NCI-H460 (cell line): ENCODE data around the gene CADPS2. TPM values are rescaled to one million over a fixed set of nuclear protein-coding genes. Genes with fewer than 3 reads are reported as not detected.

Source experiments
- DNase-seq: peaks from one replicate; pipeline ENCODE4 v3.0.0-alpha.2; 2016; ENCODE audit warnings: low read depth; ENCODE audit errors: extremely low read depth
- total RNA-seq: library from RNA; depleted of rRNA; stranded (reverse); fragments of >200 nt; shearing (Covaris generic); gene quantifications from 2 replicates; pipeline ENCODE4 v1.2.3, GENCODE V29; 2014

Gene CADPS2
- total RNA-seq, 1 experiment from 2014 or later = 18.0 TPM

DNA sequence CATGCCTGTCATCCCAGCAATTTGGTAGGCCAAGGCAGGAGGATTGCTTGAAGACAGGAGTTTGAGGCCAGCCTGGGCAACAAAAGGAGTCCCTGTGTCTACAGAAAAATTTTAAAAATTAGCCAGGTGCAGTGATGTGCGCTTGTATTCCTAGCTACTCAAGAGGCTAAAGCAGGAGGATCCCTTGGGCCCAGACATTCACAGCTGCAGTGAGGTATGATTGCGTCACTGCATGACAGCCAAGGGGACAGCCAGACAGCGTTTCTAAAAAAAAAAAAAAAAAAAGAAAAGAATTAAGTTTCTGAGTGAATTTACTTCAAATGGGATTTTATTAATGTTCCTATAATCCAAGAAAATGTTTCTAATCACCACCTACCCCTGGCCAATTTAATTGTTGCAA is 96.1 kb downstream of the CADPS2 start:
- DNase-seq = no peak

DNA sequence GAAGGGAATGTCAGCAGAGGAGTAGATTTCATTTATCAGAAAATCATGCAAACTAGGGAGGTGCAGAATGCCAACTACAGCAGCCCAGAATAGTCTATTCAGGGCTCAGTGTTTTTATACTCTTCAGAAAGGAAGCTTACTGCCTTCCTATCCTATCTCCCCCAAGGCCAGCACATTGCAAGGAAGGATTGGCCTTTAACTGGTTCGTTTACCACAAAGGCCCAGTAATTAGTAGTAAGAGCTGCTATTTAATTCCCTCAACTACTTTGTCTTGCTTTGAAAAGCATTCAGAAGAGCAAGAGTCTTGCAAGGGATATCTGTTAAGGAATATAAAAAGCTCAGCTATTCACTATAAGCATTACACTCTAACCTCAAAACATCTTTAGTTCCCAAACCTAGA is 97.1 kb downstream of the CADPS2 start:
- DNase-seq = no peak

DNA sequence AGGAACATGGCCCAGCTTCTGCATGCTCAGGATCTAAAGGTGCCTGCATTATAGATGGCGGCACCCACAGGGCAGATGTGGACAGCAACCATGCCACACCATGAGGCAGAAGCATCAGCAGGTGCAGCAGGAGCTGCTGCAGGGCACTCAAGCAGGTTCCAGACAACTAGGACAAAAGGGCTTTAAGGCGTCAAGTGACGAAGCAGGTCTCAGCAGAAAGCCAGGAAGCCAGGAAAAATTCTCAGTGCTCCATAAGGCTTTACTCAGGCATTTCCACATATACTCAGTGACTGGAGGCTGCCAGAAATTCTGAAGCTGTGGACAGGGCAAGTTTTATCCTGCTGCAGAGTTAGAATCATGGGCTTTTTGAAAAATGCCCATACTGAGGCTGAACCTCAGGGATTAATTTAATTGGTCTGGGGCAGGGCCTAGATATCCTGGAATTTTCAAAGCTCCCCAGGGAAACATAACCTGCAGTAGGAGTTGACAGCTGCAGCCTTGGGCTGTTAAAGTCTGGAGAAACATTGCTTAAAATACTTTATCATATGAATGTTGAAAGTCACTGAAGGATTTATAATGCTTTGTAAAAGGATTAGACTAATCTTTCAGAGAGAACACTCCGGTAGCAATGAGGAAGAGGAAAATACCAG is 115.4 kb downstream of the CADPS2 start:
- DNase-seq = no peak

DNA sequence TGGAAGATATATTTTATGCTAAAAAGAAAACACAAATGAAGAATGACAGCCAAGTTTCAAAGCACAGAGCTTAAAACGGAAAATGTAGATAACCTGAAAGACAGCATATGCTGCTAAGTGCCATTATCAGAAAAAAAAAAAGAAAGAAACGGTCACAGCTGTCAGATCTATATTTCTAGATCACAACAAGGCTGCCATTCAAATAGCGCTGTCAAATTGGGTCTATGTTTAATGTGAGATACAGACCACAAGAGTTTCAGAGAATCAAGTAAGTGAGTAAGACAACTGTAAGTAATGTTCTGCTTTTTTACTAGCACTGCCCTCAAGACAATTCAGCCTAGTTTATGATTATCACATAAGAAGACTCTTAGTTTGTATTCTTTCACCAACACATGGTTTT is 117.4 kb downstream of the CADPS2 start:
- DNase-seq = no peak

DNA sequence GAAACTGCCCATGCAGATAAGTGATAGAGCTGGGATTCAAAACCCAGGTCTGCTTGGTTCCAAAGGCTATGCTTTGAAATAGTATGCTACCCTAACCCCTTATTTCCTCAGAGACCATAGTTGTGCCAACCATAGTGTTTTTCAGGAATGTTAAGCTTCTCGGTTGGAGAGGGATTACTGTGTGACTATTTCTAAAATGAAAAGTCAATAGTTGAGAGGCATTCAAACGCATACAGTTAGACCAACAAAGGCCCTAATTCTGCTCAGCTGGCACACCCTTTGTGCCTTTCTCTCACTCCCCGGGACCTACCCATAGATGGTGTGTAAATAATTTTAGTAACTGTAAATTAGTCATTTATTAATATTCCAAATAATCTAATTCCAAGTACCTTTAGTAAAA is 118.9 kb downstream of the CADPS2 start:
- DNase-seq = no peak

DNA sequence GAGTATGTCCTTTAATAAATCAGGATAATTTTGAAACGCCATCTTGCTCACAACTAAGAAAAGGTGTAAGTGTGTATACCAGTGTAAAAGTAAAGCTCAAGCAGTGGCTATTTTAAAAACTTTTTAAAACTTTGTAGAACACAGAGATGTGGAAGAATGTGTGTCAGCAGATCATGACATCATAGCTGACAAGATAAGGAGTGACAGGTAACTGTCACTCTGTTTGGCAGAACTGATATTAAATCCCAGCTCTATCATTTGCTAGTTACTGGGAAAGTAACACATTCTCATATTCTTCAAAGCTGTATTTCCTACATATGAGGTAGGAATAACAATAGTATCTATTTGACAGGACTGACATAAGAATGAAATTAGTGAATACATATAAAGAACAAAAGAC is 119.7 kb downstream of the CADPS2 start:
- no peak for DNase-seq

DNA sequence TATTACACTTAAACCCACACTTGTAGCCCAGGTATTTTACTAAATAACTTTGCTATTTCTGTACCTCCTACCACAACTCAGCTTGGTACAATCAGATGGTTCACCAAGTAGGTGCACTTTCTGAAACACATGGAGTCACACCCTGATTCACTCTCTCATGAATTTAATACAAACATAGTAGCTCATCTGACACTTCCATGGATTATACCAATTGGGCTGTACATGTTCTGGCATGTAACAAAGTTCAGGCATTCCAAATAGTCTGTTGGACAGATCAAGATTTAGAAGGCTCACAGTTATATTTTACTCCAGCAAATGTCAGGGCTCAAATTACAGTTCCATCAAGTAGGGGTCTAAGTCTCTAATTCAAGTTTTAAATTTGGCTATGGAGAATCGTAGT is 121.4 kb downstream of the CADPS2 start:
- no peak for DNase-seq

DNA sequence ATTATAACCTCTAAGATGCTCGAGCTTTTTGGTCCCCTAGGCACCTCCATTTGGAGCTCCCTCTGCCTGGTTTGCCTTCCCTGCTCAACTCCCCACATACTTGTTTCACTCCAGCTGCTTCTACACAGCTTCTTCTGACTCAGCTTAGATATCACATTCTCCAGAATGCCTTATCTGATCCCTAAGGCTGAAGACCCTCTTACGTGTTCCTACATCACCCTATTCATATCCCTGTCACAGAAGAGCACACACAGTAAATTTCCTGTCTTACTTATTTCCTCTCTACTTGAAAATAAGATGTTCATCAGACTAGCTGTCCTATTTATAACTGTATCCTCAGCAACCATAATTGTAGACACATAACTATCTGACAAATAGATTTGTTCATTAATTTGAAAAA is 122.2 kb downstream of the CADPS2 start:
- DNase-seq = no peak

DNA sequence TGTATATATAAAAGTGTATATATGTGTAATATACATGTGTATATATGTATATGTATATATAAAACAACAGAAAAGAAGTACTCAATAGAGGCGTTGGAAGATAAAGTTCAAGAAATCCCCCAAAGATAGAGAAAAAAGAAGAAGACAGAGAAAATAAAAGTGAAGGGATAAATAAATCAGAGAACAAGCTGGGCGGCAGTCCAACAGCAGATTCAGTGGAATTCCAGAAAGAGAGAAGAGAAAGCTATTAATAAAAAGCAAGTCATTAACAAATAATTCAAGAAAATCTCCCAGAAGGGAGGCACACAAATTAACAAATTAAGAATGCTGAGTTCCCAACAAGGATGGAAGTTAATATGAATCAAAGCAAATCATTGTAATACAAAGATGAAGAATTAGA is 124.2 kb downstream of the CADPS2 start:
- no peak for DNase-seq

DNA sequence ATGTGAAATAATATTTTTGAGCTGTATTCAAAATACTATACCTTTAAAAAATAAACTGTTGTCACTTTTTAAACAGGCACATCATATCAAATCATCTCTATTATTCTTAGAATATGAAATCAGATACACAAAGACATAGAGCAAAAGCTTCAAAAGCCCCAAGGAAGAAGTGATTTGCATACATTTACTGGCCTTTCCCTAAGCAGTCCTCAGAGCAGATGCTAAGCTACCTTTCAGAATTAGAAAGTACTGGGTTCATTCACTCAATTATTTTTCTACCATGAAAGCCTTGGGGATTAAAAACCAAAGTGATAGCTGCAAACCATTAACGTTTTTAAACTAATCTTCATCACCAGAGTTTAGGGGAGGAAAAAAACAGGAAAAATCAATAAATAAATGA is 127.8 kb downstream of the CADPS2 start:
- no peak for DNase-seq

DNA sequence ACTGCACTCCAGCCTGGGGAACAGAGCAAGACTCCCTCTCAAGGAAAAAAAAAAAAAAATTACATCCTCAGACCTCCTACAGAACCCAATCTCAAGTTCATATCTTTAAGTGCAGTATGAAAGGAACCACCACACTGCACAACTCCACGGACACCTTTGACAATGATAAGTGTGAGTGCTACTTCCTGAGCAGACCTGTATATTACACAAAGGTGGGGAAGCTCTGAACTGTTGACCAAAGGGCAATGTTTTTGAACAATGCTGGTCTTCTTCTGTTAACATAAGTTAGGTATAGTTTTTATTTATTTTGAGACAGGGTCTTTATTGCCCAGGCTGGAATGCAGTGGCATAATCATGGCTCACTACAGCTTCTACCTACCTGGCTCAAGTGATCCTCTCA is 129.4 kb downstream of the CADPS2 start:
- no peak for DNase-seq

DNA sequence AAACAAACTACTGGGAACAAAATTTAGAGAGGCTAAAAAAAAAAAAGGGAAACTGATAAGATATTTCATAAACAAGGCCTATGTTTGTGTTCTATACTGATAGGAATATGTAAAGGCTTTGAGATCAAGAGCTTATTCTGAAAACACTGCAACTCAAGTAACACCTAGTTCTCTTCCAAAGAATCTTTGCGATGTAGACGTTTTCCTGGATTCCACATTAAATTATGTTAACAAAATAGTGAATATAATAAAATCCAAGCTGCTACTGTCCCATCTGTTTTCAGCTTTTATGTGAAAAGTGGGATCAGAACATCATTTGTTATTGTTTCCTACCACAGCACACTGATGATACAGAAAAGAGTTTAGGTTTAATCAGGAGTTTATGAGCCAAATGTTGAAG is 130.6 kb downstream of the CADPS2 start:
- no peak for DNase-seq

DNA sequence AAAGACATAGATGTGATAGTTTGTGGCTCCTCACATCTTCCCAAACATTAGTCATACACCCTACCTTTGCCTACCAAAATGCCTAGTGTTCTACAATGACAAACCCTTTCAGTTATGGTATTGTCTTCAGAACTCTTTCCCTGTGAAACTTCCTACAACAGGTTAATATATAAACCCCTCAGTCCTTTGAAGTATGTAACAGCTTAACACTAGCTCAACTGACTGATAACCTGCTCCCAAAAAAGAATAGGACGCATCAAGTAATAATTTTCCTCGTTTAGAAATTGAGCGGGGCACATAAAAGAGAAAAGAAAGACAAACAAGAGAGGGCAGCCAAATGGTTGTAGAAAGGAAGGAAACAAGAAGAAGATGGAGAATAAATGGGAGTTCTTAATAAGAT is 133.7 kb downstream of the CADPS2 start:
- no peak for DNase-seq

DNA sequence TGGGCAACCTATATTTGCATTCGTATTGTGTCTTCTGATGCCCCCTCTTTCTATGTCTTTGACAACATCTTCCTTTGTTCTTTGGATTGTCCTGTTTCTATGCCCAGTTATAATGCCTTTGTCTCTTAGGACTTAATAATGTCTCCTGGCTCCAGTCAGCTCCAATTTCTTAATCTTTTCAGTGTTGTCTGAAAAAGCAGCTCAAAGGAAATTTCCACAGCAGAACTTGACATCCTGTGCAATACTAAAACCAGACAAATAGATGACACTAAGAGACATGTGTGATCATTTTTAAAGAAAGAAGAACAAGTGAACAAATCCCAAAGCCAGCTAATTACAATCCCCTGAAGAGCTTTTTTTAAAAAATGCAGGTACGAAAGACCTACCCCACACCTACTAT is 135.9 kb downstream of the CADPS2 start:
- no peak for DNase-seq

DNA sequence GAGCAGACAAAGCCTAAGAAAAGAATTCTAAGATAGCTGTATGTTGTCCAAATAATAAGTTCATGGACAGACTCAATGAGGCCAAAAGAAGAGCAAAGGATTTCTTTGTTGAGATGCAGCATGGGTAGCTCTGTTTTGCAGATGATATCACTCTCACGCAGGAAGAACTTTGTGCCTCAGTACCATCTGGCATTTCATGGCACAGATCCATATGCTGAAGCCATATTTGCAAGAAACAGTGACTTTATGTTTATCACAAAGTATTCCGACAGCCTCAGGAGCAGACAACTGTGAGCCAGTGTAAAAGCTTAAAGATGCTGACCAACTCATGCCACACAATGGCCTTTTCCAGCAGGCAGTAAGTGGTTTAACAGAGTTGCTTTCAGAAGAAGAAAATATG is 138.1 kb downstream of the CADPS2 start:
- no peak for DNase-seq

DNA sequence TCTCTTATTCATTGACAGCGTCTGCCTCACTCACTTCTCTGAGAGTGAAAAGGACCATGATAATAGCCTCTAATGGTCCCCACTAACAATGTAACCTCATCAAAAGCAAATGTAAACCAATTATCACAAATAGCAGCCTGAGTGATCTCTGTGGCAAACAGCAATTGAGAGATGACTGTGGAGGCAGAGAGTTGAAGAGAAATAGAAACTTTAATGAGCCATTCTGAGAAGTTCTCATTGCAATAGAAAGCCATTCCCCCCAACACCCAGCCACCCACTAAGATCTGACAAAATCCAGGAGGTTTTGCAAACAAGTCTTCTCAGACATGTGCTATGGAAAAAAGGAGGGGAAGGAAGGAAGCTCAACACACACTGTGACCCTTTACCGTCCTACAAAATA is 139.3 kb downstream of the CADPS2 start:
- DNase-seq = no peak

DNA sequence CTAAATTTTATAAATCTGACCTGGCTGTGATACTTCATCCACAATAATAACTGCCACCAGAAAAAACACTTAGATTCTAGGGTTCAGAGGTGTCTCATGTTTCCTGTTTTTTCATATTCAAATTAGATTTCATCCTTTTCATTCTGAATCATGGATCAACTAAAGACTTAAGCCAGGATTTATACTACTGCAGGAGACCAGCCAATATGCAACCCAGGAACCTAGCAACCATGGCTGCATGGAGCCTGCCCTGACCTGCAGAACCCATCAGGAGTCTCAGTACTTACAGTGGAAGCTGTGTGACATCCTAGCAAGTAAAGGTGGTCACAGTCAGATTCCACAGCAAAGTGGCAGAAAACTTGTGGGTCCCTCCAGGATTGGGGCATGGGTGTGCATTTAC is 143.0 kb downstream of the CADPS2 start:
- DNase-seq = no peak

DNA sequence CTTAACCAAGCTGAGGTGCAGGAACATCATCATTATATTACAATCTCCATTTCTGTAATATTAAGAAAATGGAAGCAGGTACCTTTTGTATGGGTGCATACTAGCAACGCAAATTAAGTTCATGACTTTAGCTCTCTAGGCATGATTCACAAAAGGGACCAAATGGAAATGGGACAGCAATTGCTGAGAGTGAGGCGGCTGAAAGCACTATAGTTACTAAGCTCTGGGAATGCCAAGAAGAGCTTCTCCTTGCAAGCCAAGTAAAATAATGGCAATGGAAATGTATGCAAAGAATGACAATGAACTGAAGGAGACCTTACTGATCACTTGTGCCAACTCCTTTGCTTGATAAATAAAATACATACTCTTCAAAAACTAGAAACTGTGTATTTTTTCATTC is 147.3 kb downstream of the CADPS2 start:
- no peak for DNase-seq

DNA sequence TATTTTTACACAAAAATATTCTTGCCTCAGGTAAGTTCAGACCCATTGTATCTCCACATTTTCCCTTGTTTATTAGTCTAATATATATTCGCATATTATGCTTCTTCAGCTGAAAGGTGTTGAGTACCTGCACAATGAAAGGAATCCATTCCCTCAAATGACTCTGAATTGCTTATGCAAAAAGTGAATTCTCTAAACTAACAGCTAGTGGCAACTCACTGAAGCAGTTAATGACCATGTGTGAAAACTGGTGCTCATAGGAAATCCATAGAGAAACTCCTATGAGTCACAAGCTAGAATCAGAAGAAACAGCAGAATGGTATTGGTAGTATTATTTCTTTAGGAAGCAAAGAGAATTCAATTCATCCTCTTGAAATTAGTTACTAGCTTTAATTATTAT is 150.1 kb downstream of the CADPS2 start:
- DNase-seq = no peak

DNA sequence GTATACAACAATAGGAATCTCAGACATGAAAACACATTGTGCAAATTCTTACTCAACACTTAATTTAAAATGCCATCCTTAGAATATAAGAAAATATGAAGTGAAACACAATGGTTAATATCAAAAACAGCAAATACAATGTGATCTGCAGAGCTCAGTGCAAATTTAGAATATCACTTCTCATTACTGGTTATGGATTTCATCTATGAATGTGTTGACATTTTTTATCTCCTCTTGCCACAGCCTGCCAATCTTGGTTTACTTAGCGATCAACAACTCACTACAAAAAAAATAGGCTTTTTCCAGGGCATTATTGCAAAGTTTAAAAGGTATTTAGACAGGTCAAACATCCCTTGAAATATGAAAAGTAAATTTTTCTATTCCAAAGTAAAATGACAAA is 158.5 kb downstream of the CADPS2 start:
- DNase-seq = no peak

DNA sequence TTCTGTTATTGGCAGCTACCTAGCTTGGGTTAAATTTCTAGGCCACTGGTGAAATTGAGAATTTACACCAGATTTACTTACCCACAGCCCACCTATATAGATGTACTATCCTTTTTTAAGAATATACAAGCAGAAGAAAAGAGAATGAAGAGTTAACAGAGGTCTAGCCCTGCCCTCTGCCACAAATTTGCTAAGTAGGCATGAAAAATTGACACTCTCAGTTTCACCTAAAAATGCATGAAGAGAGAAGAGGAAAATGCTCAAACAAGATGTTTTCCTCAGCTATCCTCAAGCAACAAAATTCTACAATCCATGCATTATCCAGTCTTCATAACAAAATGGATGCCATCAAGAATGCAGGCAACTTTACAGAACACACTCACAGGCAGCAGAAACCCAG is 158.9 kb downstream of the CADPS2 start:
- no peak for DNase-seq

DNA sequence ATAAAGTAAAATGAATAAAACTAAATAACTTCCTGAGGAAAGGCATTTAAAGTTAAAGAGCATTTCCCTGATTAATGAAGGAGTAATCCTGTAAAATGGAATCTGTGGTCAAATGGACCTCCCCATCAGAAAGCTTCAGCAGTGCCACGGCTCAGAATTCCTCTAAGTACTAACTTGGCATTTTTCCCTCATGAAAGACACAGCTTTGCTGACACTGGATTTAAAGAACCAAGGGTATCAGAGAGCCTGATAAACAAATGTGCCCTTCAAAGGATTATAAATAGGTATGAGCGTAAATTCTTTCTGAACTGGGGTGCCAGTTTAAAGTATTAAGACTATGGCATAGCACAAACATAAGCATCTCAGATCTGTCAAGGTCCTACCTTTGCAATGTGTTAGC is 159.4 kb downstream of the CADPS2 start:
- no peak for DNase-seq

DNA sequence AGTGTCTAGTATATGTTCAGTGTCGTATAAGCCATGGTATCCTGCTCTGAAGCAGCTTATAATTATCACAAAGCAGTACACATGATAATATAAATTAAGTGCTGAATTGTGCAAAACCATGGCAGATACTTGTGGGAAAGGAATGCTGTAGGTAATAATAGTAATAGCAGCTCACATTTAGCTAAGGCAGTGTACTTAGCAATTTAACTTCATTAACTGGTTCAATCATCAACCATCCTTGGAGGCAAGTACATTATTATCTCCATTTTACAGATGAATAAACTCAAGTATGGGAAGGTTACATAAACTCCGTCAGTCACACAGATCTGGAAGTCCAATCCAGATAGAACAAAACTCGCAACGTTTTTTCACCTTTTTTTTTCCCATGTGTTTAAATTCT is 161.9 kb downstream of the CADPS2 start:
- DNase-seq = no peak
